Neural crest cell (in vitro differentiated cells): ENCODE measurements around the gene CPEB2. TPM values are rescaled to one million over a fixed set of nuclear protein-coding genes. Genes with fewer than 3 reads are reported as not detected.

ENCODE experiments used
- DNase-seq: peaks from one replicate; pipeline ENCODE4 v3.0.0; 2021; ENCODE audit warnings: low read depth, mixed read lengths, low spot score
- H3K27ac Mint-ChIP-seq: one replicate; pipeline ENCODE4 v1.8.0; 2021; ENCODE audit warnings: mild to moderate bottlenecking, mixed read lengths; ENCODE audit not compliant: unreplicated experiment
- H3K27me3 Mint-ChIP-seq: 2 replicates; pipeline ENCODE4 v1.8.0; 2021; ENCODE audit warnings: low read depth, mild to moderate bottlenecking, mixed read lengths
- H3K36me3 Mint-ChIP-seq: 2 replicates; pipeline ENCODE4 v1.8.0; 2021; ENCODE audit warnings: low read depth, mild to moderate bottlenecking, mixed read lengths
- H3K4me1 Mint-ChIP-seq: 2 replicates; pipeline ENCODE4 v1.8.0; 2021; ENCODE audit warnings: mixed read lengths
- H3K4me3 Mint-ChIP-seq: one replicate; pipeline ENCODE4 v1.8.0; 2021; ENCODE audit warnings: mild to moderate bottlenecking, mixed read lengths
- H3K9me3 Mint-ChIP-seq: 2 replicates; pipeline ENCODE4 v1.8.0; 2021; ENCODE audit warnings: mixed read lengths
- CTCF ChIP-seq: fragments of 200-600 bp; sonication (generic); conservative IDR thresholded peaks from 2 replicates; pipeline ENCODE4 v1.5.0; 2021; ENCODE audit warnings: antibody characterized with exemption, mild to moderate bottlenecking
- total RNA-seq: library from RNA; stranded (reverse); gene quantifications from 2 replicates; pipeline ENCODE4 v1.2.1, GENCODE V29; 2021

The CPEB2 gene
- total RNA-seq, 1 donor from 2014 or later = 5.1 TPM

GRCh38 chr4:15004739-15005301 lies 2.5 kb downstream of the CPEB2 start:
- H3K36me3 Mint-ChIP-seq = no peaks in the 10 kb centered on the region
- peaks cover 25% of the 10 kb centered on the region for H3K4me1 Mint-ChIP-seq
- H3K27ac Mint-ChIP-seq = no peak overlapping the region
- no peak for TF ChIP-seq CTCF
- peaks cover 21% of the 10 kb centered on the region for H3K27me3 Mint-ChIP-seq
- peak overlapping the region; percentile 96 for H3K4me3 Mint-ChIP-seq
- no peaks in the 10 kb centered on the region for H3K9me3 Mint-ChIP-seq
- peak; percentile 25 for DNase-seq

- H3K27me3 Mint-ChIP-seq = peaks cover 21% of the 10 kb centered on the region
- H3K4me3 Mint-ChIP-seq = peak overlapping the region; percentile 96
- DNase-seq = no peak
- H3K36me3 Mint-ChIP-seq = no peaks in the 10 kb centered on the region
- no peaks in the 10 kb centered on the region for H3K9me3 Mint-ChIP-seq
- no peak overlapping the region for H3K27ac Mint-ChIP-seq
- H3K4me1 Mint-ChIP-seq = peaks cover 33% of the 10 kb centered on the region
- TF ChIP-seq CTCF = no peak
Measured at GRCh38 chr4:15005474-15006115, 3.3 kb downstream of the CPEB2 start.

GRCh38 chr4:15006416-15007024 lies 4.2 kb downstream of the CPEB2 start:
- H3K36me3 Mint-ChIP-seq = no peaks in the 10 kb centered on the region
- TF ChIP-seq CTCF = peak; percentile 52
- H3K4me1 Mint-ChIP-seq = peaks cover 27% of the 10 kb centered on the region
- no peaks in the 10 kb centered on the region for H3K9me3 Mint-ChIP-seq
- DNase-seq = no peak
- peak overlapping the region; percentile 96 for H3K4me3 Mint-ChIP-seq
- no peak overlapping the region for H3K27ac Mint-ChIP-seq
- peaks cover 21% of the 10 kb centered on the region for H3K27me3 Mint-ChIP-seq

- TF ChIP-seq CTCF = no peak
- Mint-ChIP-seq H3K4me3 (peak overlapping the region; percentile 60), H3K27ac (no peak overlapping the region), H3K4me1 (peaks cover 33% of the 10 kb centered on the region), H3K27me3 (peaks cover 21% of the 10 kb centered on the region), H3K9me3 (no peaks in the 10 kb centered on the region), H3K36me3 (no peaks in the 10 kb centered on the region)
- DNase-seq = no peak
Measured at GRCh38 chr4:15007201-15007600, 4.9 kb downstream of the CPEB2 start.

GRCh38 chr4:15010038-15010585 lies 7.8 kb downstream of the CPEB2 start:
- Mint-ChIP-seq H3K4me1 (peaks cover 28% of the 10 kb centered on the region), H3K9me3 (no peaks in the 10 kb centered on the region), H3K4me3 (no peak overlapping the region), H3K27me3 (peaks cover 17% of the 10 kb centered on the region), H3K36me3 (no peaks in the 10 kb centered on the region), H3K27ac (peak overlapping the region; percentile 65)
- TF ChIP-seq CTCF = no peak
- DNase-seq = no peak
